NB4 (cell line): ENCODE results near the gene PKIG.

ENCODE experiments used
- MYC ChIP-seq: IDR thresholded peaks from 2 replicates; pipeline ENCODE4 v1.6.1; 2011; ENCODE audit warnings: low read depth, low read length
- POLR2A ChIP-seq: IDR thresholded peaks from 2 replicates; pipeline ENCODE4 v1.6.1; 2011; ENCODE audit warnings: mild to moderate bottlenecking; ENCODE audit not compliant: insufficient read length; ENCODE audit errors: extremely low read depth
- TF ChIP-seq, protein P1 (sequence below): IDR thresholded peaks from one replicate; pipeline ENCODE4 v1.5.1; 2012; ENCODE audit warnings: low read depth, low read length
- TF ChIP-seq, protein P2 (sequence below): IDR thresholded peaks from 2 replicates; pipeline ENCODE4 v1.6.1; 2011; ENCODE audit warnings: low read depth, low read length

DNA sequence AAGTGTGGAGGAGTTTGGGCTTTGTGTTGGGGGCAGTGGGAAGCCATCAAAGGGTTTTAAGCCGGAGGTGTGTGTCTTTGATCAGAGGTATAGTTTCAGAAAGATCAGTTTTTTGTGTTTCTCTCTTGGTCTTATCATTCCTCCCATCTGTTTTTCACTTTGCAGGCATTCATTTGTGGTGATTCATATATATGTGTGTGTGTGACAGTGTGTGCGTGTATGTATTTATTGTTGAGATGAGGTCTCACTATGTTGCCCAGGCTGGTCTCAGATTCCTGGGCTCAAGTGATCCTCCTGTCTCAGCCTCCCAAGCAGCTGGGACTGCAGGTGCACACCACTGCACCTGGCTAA is 49.4 kb upstream of the PKIG start:
- TF ChIP-seq, protein P1, sequence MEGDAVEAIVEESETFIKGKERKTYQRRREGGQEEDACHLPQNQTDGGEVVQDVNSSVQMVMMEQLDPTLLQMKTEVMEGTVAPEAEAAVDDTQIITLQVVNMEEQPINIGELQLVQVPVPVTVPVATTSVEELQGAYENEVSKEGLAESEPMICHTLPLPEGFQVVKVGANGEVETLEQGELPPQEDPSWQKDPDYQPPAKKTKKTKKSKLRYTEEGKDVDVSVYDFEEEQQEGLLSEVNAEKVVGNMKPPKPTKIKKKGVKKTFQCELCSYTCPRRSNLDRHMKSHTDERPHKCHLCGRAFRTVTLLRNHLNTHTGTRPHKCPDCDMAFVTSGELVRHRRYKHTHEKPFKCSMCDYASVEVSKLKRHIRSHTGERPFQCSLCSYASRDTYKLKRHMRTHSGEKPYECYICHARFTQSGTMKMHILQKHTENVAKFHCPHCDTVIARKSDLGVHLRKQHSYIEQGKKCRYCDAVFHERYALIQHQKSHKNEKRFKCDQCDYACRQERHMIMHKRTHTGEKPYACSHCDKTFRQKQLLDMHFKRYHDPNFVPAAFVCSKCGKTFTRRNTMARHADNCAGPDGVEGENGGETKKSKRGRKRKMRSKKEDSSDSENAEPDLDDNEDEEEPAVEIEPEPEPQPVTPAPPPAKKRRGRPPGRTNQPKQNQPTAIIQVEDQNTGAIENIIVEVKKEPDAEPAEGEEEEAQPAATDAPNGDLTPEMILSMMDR = no peak
- TF ChIP-seq MYC (no peak), POLR2A (no peak)
- TF ChIP-seq, protein P2, sequence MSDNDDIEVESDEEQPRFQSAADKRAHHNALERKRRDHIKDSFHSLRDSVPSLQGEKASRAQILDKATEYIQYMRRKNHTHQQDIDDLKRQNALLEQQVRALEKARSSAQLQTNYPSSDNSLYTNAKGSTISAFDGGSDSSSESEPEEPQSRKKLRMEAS = no peak
